Esophagus muscularis mucosa (tissue), 3 donors: ENCODE measurements around the gene TMEM45A.

Experiments
- CTCF ChIP-seq, 3 experiments: fragments of 200-600 bp in 2 of 3; fragments of 450-650 bp in 1 of 3; sonication (generic) in 2 of 3; IDR thresholded peaks; one replicate each; pipeline ENCODE4 v1.5.1; 2017 to 2019; ENCODE audit warnings: antibody characterized with exemption in 3 of 3, mild to moderate bottlenecking in 2 of 3, moderate library complexity in 1 of 3
- POLR2A ChIP-seq: fragments of 450-650 bp; IDR thresholded peaks from one replicate; pipeline ENCODE4 v1.6.1; 2017; ENCODE audit warnings: antibody characterized with exemption, moderate library complexity, mild to moderate bottlenecking, low read depth

DNA sequence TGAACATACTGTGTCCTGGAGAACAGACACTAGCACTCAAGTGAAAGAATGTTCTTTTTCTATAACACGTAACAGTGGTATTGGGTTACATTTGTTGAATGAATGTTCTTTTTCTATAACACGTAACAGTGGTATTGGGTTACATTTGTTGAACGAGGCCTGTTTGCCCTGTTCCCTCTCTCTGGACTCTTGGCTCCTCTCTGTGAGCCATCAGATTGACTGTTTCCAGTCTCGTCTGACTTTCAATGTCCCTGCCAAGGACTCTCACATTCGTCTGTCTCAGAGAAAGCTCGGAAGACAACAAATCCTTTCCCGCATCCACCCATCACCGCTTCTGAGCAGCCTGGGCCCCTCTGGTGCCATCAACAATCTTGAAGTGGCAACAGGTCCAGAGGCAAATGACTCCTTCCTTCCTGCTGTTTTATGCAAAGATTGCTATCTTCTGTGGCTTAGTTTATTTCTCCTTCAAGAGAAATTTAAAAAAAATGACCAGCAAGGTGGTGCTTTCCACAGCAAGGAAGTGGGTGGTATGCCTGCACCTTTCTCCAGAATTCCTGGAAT is 8.0 kb downstream of the TMEM45A start:
- TF ChIP-seq CTCF (IDR thresholded peaks at IDR 0.05) = no peak
- no peak for TF ChIP-seq POLR2A
